Measurements from ENCODE around the gene UMPS.

Gene UMPS

DNA sequence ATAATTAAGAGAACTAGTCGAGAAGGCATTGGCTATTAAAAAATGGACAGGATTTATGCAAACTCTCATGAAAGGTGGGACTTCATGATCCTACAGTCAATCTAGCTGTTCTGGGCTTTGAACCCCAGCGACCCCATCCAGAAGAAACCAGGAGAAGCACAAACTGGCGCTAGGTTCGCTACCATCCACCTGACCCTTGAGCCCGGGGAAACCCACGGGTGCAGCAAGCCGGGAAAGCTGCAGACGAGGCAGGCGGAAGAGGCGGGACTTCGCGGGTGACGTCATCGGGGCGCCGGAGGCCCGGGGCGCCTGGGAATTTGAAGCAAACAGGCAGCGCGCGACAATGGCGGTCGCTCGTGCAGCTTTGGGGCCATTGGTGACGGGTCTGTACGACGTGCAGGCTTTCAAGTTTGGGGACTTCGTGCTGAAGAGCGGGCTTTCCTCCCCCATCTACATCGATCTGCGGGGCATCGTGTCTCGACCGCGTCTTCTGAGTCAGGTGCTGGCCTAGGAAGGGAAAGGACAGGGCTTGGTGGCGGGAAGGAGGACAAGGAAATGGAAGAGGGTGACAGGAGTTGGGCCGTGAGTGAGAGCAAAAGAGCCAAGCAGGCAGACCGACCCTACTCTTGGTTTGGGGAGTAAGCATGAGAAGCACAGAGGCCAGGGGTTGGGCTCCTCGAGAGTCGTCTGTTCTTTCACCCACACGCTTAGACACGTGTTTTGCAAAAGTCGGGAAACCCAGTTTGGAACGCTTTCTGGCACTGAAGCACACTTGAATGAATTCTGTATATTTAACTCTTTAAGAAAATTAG is at the start of gene UMPS:
Gene UMPS, plus strand, starts transcription at position 324 of the 812 bp plus-strand sequence. Its CDS starts 20 bp downstream, at position 344.
- DNase-seq (ENCODE audit: low read depth in 2 of 2), result peak; percentile 91 to 93

- DNase-seq (ENCODE audit: low read depth in 2 of 2), result no peak
Observed at GRCh38 chr3:124680521-124680920, 49.7 kb upstream of the UMPS start.

- DNase-seq (ENCODE audit: low read depth in 2 of 2), result no peak
Observed at GRCh38 chr3:124682263-124682662, 48.0 kb upstream of the UMPS start.

DNA sequence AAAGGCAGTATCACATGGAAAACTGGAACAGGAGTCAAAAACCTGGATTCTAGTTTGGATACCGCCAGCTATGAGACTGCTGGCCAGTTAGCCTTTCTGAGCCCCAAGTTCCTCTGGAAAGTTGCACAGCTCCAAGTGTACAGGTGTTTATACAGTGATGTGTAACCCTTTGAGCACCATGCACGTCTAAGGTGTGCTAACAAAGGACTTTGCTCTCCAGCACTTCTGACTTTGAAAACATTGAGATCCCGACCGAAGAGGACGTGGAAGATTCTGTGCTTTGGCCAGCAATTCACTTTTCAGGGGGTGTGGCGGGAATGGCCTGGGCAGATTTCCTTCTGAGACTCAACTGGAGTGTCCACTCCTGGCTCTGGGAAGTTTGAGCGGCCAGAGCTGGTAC is 45.8 kb upstream of the UMPS start:
- DNase-seq (ENCODE audit: low read depth in 2 of 2), result no peak

GRCh38 chr3:124685067-124685466 is 45.2 kb upstream of the UMPS start:
- no peak for DNase-seq (ENCODE audit: low read depth in 2 of 2)

GRCh38 chr3:124685481-124685880 is 44.8 kb upstream of the UMPS start:
- DNase-seq (ENCODE audit: low read depth in 2 of 2), result no peak

DNA sequence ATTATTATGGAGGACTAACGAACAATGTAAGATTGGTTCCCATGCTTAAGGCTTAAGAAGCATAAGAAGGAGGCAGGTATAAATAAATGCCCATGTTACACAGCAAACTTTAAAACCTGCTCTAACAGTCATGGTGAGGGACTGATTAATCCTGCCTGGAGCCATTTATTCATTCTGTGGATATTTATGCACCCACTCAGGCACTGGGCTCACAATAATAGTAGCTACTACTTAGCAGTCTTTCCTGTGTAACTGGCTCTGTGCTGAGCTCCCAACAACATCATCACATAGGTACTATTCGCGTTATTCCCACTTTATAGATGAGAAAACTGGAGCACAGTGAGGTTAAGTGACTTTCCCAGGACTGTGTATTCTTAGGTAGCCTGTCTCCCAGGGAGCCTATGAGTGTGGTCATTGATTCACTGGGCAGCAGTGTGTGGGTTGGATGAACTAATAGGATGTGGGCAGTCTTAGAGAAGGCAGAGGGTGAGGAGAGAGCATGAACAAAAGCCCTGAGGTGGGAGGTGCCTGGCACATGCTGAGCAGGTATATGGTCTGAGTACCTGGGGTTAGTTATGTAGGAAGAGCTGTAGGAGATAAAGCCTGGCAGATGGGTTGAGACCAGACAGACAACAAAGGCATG is 44.1 kb upstream of the UMPS start:
- no peak for DNase-seq (ENCODE audit: low read depth in 2 of 2)

DNA sequence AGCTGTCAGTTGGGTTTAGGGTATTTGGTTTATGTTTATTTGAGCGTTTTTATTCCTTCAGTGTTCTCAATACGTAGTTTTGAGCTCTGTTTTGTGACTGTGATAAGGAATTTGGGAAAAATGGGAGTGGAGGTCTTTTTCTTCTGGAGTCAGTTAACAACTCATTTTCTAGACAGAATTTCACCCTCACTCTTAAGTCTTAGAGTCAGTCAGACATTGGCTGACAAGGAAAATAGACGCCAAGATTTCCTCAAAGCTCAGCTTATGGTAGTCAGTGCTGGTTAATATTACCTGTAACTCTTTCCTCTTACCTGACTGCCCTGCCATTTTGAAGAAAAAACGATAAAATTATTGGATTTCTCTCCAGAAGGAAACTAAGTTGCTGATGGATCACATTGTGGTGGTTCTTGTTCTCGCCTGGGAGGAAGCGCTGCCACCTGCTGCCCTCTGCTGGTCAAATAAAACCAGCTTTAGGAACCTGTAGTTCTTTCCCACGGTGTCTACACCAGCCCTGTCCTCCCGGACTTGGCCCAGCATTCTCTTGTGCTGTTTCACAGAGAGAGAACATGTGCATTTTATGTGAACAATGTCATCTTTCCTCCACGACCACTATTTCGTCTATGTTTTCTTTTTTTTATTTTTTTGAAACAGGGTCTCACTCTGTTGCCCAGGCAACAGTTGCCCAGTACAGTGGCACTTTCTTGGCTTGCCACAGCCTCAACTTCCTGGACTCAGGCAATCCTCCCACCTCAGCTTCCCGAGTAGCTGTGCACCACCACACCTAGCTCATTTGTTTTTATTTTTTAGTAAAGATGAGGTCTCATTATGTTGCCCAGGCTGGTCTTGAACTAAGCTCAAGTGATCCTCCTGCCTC is 41.4 kb upstream of the UMPS start:
- DNase-seq (ENCODE audit: low read depth in 2 of 2), result peak; percentile 62

- DNase-seq (ENCODE audit: low read depth in 2 of 2), result no peak
Observed at GRCh38 chr3:124691599-124691998, 38.7 kb upstream of the UMPS start.

DNA sequence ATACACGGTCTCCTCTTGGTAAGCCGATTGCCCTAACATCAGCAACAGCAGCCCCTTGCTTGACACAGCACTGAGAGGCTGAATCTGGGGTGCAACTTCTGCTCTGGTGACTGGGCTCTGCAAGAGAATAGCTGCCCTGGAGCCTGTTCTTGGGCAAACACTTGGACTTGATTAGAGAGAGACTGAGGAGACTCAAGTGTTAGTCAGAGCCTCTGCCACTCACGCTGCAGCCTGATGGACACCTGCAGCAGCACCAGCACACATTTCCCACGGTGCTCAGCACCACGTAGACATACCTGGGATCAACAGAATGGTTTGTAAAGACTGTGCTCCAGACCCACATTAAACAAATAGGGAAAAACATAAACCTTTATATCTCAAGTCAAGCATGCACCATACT is 35.8 kb upstream of the UMPS start:
- DNase-seq (ENCODE audit: low read depth in 2 of 2), result no peak

- no peak for DNase-seq (ENCODE audit: low read depth in 2 of 2)
Observed at GRCh38 chr3:124695369-124695768, 34.9 kb upstream of the UMPS start.

GRCh38 chr3:124696006-124696405 is 34.2 kb upstream of the UMPS start:
- no peak for DNase-seq (ENCODE audit: low read depth in 2 of 2)

DNA sequence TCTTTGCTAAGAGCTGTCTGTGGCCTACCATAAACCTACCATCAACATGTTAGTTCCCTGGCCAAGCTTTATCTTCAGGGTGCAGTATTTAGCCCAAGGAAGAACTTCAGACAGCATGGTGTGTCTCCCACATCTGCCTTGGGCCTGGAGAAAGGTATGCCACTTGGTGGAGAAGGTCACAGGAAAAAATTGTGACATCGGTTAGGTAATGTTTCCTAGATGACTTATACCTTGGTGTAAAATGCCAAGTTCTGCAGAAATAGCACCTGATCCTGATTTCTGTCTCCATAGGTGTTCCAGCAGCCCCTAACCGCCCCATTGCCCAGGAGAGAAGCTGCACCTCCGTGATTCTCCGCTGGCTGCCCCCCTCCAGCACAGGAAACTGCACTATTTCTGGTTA is 33.0 kb upstream of the UMPS start:
- DNase-seq (ENCODE audit: low read depth in 2 of 2), result no peak

GRCh38 chr3:124698030-124698770 is 32.1 kb upstream of the UMPS start:
- DNase-seq (ENCODE audit: low read depth in 2 of 2), result no peak

DNA sequence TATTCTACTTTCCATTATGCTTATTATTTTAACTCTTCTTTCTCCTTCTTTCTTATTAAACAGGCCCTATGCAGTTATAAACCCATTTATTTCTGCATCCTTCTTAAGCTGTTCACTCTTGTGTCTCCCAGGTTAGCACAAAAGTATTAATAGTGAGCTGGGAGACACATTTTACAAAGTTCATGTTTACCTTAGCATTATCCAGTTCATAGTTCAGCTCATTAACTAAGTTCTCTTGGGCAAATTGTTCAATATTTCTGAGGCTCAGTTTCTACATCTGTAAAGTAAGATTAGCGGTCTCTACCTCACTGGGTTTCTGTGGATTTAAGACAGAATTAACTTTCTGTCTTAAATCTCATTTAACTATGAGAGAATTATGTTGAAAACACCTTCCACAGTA is 31.2 kb upstream of the UMPS start:
- DNase-seq (ENCODE audit: low read depth in 2 of 2), result no peak

DNA sequence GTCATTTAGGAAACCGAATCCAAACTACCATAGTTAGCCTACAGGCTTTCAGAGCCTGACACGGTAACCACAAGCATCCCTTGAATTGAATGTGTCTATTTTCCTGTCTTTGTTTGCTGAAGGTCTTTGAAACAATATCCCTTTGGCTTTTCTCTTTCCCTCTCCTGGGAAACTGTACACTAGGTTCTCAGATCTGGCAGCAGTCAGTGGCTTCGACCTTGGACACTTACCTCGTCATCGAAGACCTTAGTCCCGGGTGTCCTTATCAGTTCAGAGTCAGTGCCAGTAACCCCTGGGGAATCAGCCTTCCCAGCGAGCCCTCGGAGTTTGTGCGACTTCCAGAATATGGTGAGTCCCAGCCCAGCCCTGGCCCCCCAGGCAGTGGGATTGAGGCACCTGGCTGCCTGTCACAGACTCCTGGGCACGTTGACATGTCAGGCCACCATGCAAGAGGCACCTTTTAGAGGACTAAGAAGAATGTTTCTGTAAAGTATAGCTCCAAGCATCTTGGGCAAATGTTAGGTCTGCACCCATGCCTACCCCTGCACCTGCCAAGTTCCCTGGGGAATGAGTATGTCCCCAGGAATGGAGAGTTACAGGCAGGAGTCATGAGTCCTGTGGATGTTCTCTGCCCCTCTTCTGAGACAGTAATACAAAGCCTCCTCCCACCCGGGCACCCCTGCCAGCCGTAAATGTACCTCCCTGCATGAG is 30.4 kb upstream of the UMPS start:
- no peak for DNase-seq (ENCODE audit: low read depth in 2 of 2)

GRCh38 chr3:124700880-124701684 is 29.2 kb upstream of the UMPS start:
- no peak for DNase-seq (ENCODE audit: low read depth in 2 of 2)

GRCh38 chr3:124701687-124702086 is 28.6 kb upstream of the UMPS start:
- DNase-seq (ENCODE audit: low read depth in 2 of 2), result no peak

- DNase-seq (ENCODE audit: low read depth in 2 of 2), result no peak
Observed at GRCh38 chr3:124702950-124703349, 27.3 kb upstream of the UMPS start.

DNA sequence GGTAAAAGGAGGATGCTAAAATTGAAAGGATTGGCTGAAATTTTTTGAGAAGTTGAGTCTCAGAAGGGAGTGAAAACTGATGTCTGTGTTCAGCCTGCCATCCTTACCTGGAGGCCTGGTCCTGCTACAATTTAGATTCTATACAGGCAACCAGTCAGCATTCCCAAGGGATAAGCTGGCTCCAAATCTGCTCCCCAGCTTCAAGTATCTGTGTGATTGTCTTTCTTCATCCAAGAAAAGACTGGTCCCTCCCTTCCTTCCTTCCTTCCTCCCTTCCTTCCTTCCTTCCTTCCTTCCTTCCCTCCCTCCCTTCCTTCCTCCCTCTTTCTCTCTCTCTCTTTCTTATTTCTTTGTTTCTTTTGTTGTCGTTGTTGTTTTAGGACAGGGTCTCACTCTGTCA is 24.7 kb upstream of the UMPS start:
- DNase-seq (ENCODE audit: low read depth in 2 of 2), result no peak

Data from stimulated activated CD4-positive, alpha-beta T cell treated with anti-CD3 and anti-CD28 coated beads, Interleukin-4, amount 100 ng/mL, for 48 hours (primary cell).